DND-41 (cell line): ENCODE data around the gene LRFN2.
A peak's percentile ranks its signal among the peaks of the same experiment; 100 is the strongest.

ENCODE experiments used
- ATAC-seq: fragments of 200-7000 bp; cut with Tn5 transposase; 3 replicates; pipeline ENCODE4 v1.9.1; 2021; ENCODE audit warnings: low read depth; ENCODE audit not compliant: insufficient read depth
- DNase-seq: peaks from one replicate; pipeline ENCODE4 v3.0.0-alpha.2; 2020
- H2AFZ ChIP-seq: 2 replicates; pipeline ENCODE4 v1.6.0; 2012; ENCODE audit warnings: low read depth, low read length
- H3K27ac ChIP-seq: 2 replicates; pipeline ENCODE4 v1.5.1; 2012; ENCODE audit warnings: low read length, inconsistent platforms
- H3K27me3 ChIP-seq: fragments of 200-600 bp; sonication (generic); 2 replicates; pipeline ENCODE4 v1.6.0; 2012; ENCODE audit warnings: low read length, mild to moderate bottlenecking, inconsistent platforms; ENCODE audit not compliant: insufficient read depth, poor library complexity
- H3K36me3 ChIP-seq: 2 replicates; pipeline ENCODE4 v1.5.1; 2012; ENCODE audit warnings: low read length, inconsistent platforms; ENCODE audit not compliant: insufficient read depth
- H3K4me1 ChIP-seq: 2 replicates; pipeline ENCODE4 v1.5.1; 2012; ENCODE audit warnings: mild to moderate bottlenecking, low read length; ENCODE audit not compliant: insufficient read depth
- H3K4me2 ChIP-seq: 2 replicates; pipeline ENCODE4 v1.6.0; 2012; ENCODE audit warnings: mild to moderate bottlenecking, moderate library complexity, low read length, inconsistent platforms; ENCODE audit not compliant: insufficient read depth
- H3K4me3 ChIP-seq, 2 experiments: fragments of 200-600 bp in 1 of 2; shearing (Covaris generic) in 1 of 2; 2 replicates each; pipeline ENCODE4 v1.5.1; 2012 to 2016; ENCODE audit warnings: inconsistent platforms in 2 of 2, low read length in 2 of 2, mild to moderate bottlenecking in 2 of 2, low read depth in 1 of 2, moderate library complexity in 1 of 2
- H3K79me2 ChIP-seq: 2 replicates; pipeline ENCODE4 v1.6.0; 2012; ENCODE audit warnings: low read length, inconsistent platforms; ENCODE audit not compliant: insufficient read depth
- H3K9ac ChIP-seq: 2 replicates; pipeline ENCODE4 v1.6.0; 2012; ENCODE audit warnings: low read depth, mild to moderate bottlenecking, inconsistent platforms, low read length, moderate library complexity
- H3K9me3 ChIP-seq: 2 replicates; pipeline ENCODE4 v1.5.1; 2012; ENCODE audit warnings: low read length, moderate library complexity, mild to moderate bottlenecking, inconsistent platforms; ENCODE audit not compliant: insufficient read depth, severe bottlenecking
- H4K20me1 ChIP-seq: 2 replicates; pipeline ENCODE4 v1.6.0; 2012; ENCODE audit warnings: low read length; ENCODE audit not compliant: insufficient read depth
- EZH2 ChIP-seq: IDR thresholded peaks from 3 replicates; pipeline ENCODE4 v1.6.1; 2012; ENCODE audit warnings: borderline replicate concordance, low read depth, mild to moderate bottlenecking, moderate library complexity, low read length, inconsistent platforms; ENCODE audit not compliant: severe bottlenecking
- TF ChIP-seq, protein P1 (sequence below): IDR thresholded peaks from 2 replicates; pipeline ENCODE4 v1.5.1; 2012; ENCODE audit warnings: borderline replicate concordance, low read length, moderate library complexity, mild to moderate bottlenecking; ENCODE audit not compliant: poor library complexity, severe bottlenecking; ENCODE audit errors: extremely low read depth

LRFN2 gene

DNA sequence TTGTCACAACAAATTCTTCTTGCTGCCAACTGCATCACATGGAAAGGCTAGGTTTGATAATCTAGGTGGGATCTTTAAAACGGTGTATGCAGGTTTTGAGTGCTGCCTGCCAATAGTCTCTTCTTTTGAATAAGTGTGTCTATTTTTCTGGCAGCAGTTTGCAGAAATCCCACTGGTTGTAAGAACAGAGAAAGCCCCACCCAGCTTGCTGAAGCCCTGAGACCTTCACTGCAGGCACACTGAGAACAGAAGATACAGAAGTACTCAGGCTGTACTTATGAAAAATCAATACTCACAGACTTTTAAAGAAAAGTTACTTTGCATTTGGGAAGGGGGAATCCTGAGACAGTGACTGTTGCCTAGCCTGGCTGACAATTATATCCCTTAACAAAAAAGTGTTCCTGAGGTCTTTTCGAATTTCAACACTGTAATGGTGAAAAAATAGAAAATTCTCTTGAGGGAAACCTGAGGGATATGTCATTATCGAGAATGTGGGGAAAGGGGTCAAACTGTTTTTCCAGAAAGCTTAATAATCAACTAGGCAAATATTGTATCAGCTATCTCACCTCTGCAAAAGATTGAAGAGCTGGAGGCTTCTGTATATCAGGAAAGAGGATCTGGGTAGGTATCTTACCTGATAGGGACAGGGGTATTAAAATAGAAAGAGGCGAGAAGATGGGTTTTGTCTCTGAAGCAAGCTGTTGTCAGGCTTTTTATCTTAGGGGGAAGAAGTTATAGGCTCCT is 199.9 kb downstream of the LRFN2 start:
- TF ChIP-seq, protein P1, sequence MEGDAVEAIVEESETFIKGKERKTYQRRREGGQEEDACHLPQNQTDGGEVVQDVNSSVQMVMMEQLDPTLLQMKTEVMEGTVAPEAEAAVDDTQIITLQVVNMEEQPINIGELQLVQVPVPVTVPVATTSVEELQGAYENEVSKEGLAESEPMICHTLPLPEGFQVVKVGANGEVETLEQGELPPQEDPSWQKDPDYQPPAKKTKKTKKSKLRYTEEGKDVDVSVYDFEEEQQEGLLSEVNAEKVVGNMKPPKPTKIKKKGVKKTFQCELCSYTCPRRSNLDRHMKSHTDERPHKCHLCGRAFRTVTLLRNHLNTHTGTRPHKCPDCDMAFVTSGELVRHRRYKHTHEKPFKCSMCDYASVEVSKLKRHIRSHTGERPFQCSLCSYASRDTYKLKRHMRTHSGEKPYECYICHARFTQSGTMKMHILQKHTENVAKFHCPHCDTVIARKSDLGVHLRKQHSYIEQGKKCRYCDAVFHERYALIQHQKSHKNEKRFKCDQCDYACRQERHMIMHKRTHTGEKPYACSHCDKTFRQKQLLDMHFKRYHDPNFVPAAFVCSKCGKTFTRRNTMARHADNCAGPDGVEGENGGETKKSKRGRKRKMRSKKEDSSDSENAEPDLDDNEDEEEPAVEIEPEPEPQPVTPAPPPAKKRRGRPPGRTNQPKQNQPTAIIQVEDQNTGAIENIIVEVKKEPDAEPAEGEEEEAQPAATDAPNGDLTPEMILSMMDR, result no peak
- TF ChIP-seq EZH2, result no peak
- no peaks in the 10 kb centered on the region for H3K79me2 ChIP-seq
- ATAC-seq, result 0 out of 3 replicates have a peak, but pooled peaks have one; percentile 23

DNA sequence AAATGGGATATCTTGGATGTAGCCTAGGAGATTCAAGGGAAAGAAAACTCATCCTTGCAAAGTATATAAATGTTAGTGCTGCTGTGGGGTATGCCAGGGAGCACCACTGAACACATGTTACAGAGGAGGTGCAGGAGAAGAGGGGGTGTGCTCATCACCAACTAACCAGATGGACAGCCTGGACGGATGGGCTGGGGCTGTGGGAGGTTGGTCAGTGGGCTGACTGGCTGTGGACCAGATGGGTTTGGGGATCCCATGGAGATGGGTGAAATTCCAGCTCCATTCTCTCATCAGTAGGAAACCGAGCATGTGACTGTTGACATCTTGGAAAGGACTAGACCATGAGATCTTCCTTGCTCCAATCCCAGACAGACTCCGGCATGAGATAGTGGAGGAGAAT is 201.0 kb downstream of the LRFN2 start:
- H4K20me1 ChIP-seq, result no peaks in the 10 kb centered on the region
- no peak overlapping the region for H3K9ac ChIP-seq
- H3K79me2 ChIP-seq, result no peaks in the 10 kb centered on the region
- H3K27ac ChIP-seq, result peak overlapping the region; percentile 70
- no peaks in the 10 kb centered on the region for H3K36me3 ChIP-seq
- DNase-seq (no peak), ATAC-seq (no peak)
- no peaks in the 10 kb centered on the region for H3K9me3 ChIP-seq
- no peaks in the 10 kb centered on the region for H3K27me3 ChIP-seq
- TF ChIP-seq, protein P1, result no peak
- no peak for TF ChIP-seq EZH2
- H3K4me1 ChIP-seq, result peaks cover 55% of the 10 kb centered on the region
- no peak overlapping the region for H3K4me2 ChIP-seq
- H2AFZ ChIP-seq, result no peak overlapping the region
- H3K4me3 ChIP-seq, result no peak overlapping the region

More for the DNA sequence above, 199.9 kb downstream of the LRFN2 start:
- Histone ChIP-seq H3K36me3 (no peaks in the 10 kb centered on the region), H4K20me1 (no peaks in the 10 kb centered on the region), H3K4me1 (peaks cover 60% of the 10 kb centered on the region), H3K9ac (peak overlapping the region; percentile 5; the same call in 1 of the 2 replicates), H2AFZ (no peak overlapping the region), H3K4me2 (0 out of 2 replicates have a peak overlapping the region, but pooled peaks have one; percentile 8), H3K27me3 (no peaks in the 10 kb centered on the region), H3K4me3 (no peak overlapping the region), H3K27ac (peak overlapping the region; percentile 70), H3K9me3 (no peaks in the 10 kb centered on the region)
- peak; percentile 51 for DNase-seq

DNA sequence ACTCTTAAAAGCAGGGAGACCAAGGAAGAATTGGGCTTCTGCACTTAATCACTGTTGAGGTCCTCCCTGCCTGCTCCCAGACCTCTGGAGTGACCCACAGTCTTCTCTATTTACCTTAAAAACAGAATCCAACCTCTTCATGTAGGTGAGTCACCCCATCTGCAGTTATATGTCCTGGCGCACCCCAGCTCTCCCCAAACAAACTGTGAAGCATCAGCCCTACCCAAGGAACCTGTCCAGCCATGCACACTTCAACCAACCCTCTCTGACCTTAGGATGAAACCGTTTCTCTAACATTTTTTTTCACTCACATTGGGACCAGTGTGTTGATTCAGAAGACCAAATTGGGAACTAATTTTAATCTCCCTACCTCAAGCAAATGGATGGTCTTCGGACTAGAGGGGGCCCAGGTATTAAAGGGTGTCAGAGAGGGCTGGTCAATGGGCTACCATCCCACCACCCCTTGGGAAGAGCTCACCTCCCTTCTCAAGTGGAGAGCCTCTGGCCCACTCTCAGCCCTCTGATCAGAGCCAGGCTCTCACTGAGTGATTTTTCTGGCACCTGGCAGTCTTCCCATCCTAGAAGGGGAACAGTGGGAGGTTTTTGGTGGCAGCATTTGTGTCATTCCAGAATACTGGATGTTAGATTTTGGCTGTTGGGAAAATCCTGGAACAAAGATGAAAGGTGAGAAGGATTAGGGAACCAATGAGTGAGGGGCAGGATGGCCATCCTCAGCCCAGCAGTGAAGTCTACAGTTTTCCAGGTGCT is 203.6 kb downstream of the LRFN2 start:
- Histone ChIP-seq H3K9ac (no peak overlapping the region), H3K79me2 (no peaks in the 10 kb centered on the region), H3K27me3 (no peaks in the 10 kb centered on the region), H3K36me3 (no peaks in the 10 kb centered on the region), H3K9me3 (no peaks in the 10 kb centered on the region), H2AFZ (no peak overlapping the region), H3K4me3 (no peak overlapping the region), H3K4me2 (no peak overlapping the region), H3K27ac (no peak overlapping the region), H4K20me1 (no peaks in the 10 kb centered on the region), H3K4me1 (peaks cover 29% of the 10 kb centered on the region)
- TF ChIP-seq, protein P1, result no peak
- TF ChIP-seq EZH2, result no peak
- no peak for DNase-seq
- ATAC-seq, result no peak
